Measurements from ENCODE around the gene CENPB. TPM values are rescaled to one million over a fixed set of nuclear protein-coding genes. Genes with fewer than 3 reads are reported as not detected.

Gene CENPB
- total RNA-seq, 2 experiments from 2014 or later = 34.8 to 39.1 TPM

GRCh38 chr20:3741836-3742458, 44.6 kb downstream of the CENPB start:
- intact Hi-C loops (cut with micrococcal nuclease; ENCODE audit: unreplicated experiment) = no loop called here
- Histone ChIP-seq H3K9me2 (ENCODE audit: insufficient read depth, low read length) (no peaks in the 10 kb centered on the region), H3K36me3 (ENCODE audit: insufficient read depth, low read length) (no peaks in the 10 kb centered on the region), H3K4me1 (ENCODE audit: insufficient read depth, low read length, poor library complexity, severe bottlenecking) (no peaks in the 10 kb centered on the region), H3K4me3 (ENCODE audit: low read depth, low read length, poor library complexity, severe bottlenecking) (no peak overlapping the region), H4K20me1 (ENCODE audit: insufficient read depth, low read length) (no peaks in the 10 kb centered on the region), H3K27ac (ENCODE audit: low read depth, low read length, poor library complexity, severe bottlenecking) (no peak overlapping the region), H3K9me3 (ENCODE audit: low read length) (no peaks in the 10 kb centered on the region), H2AFZ (ENCODE audit: low read length) (no peak overlapping the region), H3K79me2 (ENCODE audit: insufficient read depth, low read depth, low read length) (no peaks in the 10 kb centered on the region), H3K4me2 (ENCODE audit: low read length) (no peak overlapping the region)
- DNase-seq (ENCODE audit: low spot score) = no peak
- TF ChIP-seq CTCF (conservative IDR thresholded peaks at IDR 0.05; ENCODE audit: low read length) = no peak
- no peak for TF ChIP-seq EZH2phosphoT487 (IDR thresholded peaks at IDR 0.05; ENCODE audit: borderline replicate concordance, low read depth, low read length)
- POLR2A ChIA-PET = no interaction called here
- no TSS peak for BruUV-seq (replicated peaks)
- CTCF ChIA-PET (ENCODE audit: unreplicated experiment) = no interaction called here

- Histone ChIP-seq H3K9me3 (ENCODE audit: low read length) (no peaks in the 10 kb centered on the region), H3K36me3 (ENCODE audit: insufficient read depth, low read length) (no peaks in the 10 kb centered on the region), H3K4me2 (ENCODE audit: low read length) (no peak overlapping the region), H4K20me1 (ENCODE audit: insufficient read depth, low read length) (no peaks in the 10 kb centered on the region), H3K27ac (ENCODE audit: low read depth, low read length, poor library complexity, severe bottlenecking) (no peak overlapping the region), H3K4me1 (ENCODE audit: insufficient read depth, low read length, poor library complexity, severe bottlenecking) (no peaks in the 10 kb centered on the region), H3K79me2 (ENCODE audit: insufficient read depth, low read depth, low read length) (no peaks in the 10 kb centered on the region), H3K9me2 (ENCODE audit: insufficient read depth, low read length) (no peaks in the 10 kb centered on the region), H2AFZ (ENCODE audit: low read length) (no peak overlapping the region), H3K4me3 (ENCODE audit: low read depth, low read length, poor library complexity, severe bottlenecking) (no peak overlapping the region)
- ChIA-PET POLR2A (no interaction called here), CTCF (ENCODE audit: unreplicated experiment) (no interaction called here)
- no peak for TF ChIP-seq EZH2phosphoT487 (IDR thresholded peaks at IDR 0.05; ENCODE audit: borderline replicate concordance, low read depth, low read length)
- no peak for TF ChIP-seq CTCF (conservative IDR thresholded peaks at IDR 0.05; ENCODE audit: low read length)
- intact Hi-C loops (cut with micrococcal nuclease; ENCODE audit: unreplicated experiment) = no loop called here
- DNase-seq (ENCODE audit: low spot score) = no peak
- BruUV-seq (replicated peaks) = no TSS peak
Measured at GRCh38 chr20:3740615-3741301, 45.8 kb downstream of the CENPB start.

- no TSS peak for BruUV-seq (replicated peaks)
- no peak overlapping the region for H3K4me3 ChIP-seq (ENCODE audit: low read depth, low read length, poor library complexity, severe bottlenecking)
- DNase-seq (ENCODE audit: low spot score) = no peak
- no peaks in the 10 kb centered on the region for H3K36me3 ChIP-seq (ENCODE audit: insufficient read depth, low read length)
- no peak overlapping the region for H3K27ac ChIP-seq (ENCODE audit: low read depth, low read length, poor library complexity, severe bottlenecking)
- no peak overlapping the region for H2AFZ ChIP-seq (ENCODE audit: low read length)
- intact Hi-C loops (cut with micrococcal nuclease; ENCODE audit: unreplicated experiment) = no loop called here
- H3K4me1 ChIP-seq (ENCODE audit: insufficient read depth, low read length, poor library complexity, severe bottlenecking) = no peaks in the 10 kb centered on the region
- TF ChIP-seq CTCF (conservative IDR thresholded peaks at IDR 0.05; ENCODE audit: low read length) (no peak), EZH2phosphoT487 (IDR thresholded peaks at IDR 0.05; ENCODE audit: borderline replicate concordance, low read depth, low read length) (no peak)
- ChIA-PET POLR2A (no interaction called here), CTCF (ENCODE audit: unreplicated experiment) (no interaction called here)
- H3K9me2 ChIP-seq (ENCODE audit: insufficient read depth, low read length) = no peaks in the 10 kb centered on the region
- H4K20me1 ChIP-seq (ENCODE audit: insufficient read depth, low read length) = no peaks in the 10 kb centered on the region
- H3K79me2 ChIP-seq (ENCODE audit: insufficient read depth, low read depth, low read length) = no peaks in the 10 kb centered on the region
- no peaks in the 10 kb centered on the region for H3K9me3 ChIP-seq (ENCODE audit: low read length)
- H3K4me2 ChIP-seq (ENCODE audit: low read length) = no peak overlapping the region
Measured at GRCh38 chr20:3739926-3740451, 46.6 kb downstream of the CENPB start.
